Measurements from ENCODE around the gene SEMA5A. TPM values are rescaled to one million over a fixed set of nuclear protein-coding genes. Genes with fewer than 3 reads are reported as not detected.

The SEMA5A gene
- total RNA-seq, 1 experiment from 2014 or later: 0.15 TPM

GRCh38 chr5:9067154-9067553 is 478.7 kb downstream of the SEMA5A start:
- Histone ChIP-seq H3K4me1 (ENCODE audit: control insufficient read depth, insufficient read depth, low read length) (no peaks in the 10 kb centered on the region), H3K4me3 (ENCODE audit: low read depth in 2 of 2, low read length in 2 of 2) (no peak overlapping the region), H3K36me3 (ENCODE audit: control insufficient read depth, insufficient read depth, low read length) (no peaks in the 10 kb centered on the region), H3K27ac (ENCODE audit: low read length) (no peak overlapping the region), H3K27me3 (ENCODE audit: control insufficient read depth, insufficient read depth, low read length) (no peaks in the 10 kb centered on the region), H3K9me3 (ENCODE audit: control insufficient read depth, insufficient read depth, low read depth, low read length) (no peaks in the 10 kb centered on the region)
- DNase-seq (ENCODE audit: low read depth, low spot score): no peak
- no TSS peak for BruUV-seq (replicated peaks)
- in situ Hi-C loops (cut with HindIII; ENCODE audit: low pct_unique_long_range_greater_than_20kb, low sequenced_read_pairs): no loop called here
- no peak for TF ChIP-seq SIN3A (IDR thresholded peaks at IDR 0.05; ENCODE audit: borderline replicate concordance, insufficient read depth, low read depth, low read length)
- no peak for TF ChIP-seq POLR2AphosphoS5 (IDR thresholded peaks at IDR 0.05; ENCODE audit: low read depth, low read length)
- TF ChIP-seq CTCF (IDR thresholded peaks at IDR 0.05): no peak
- TF ChIP-seq REST (IDR thresholded peaks at IDR 0.05; ENCODE audit: insufficient read depth in 1 of 2, low read depth in 2 of 2, low read length in 1 of 2): no peak
- TF ChIP-seq TCF7L2 (IDR thresholded peaks at IDR 0.05; ENCODE audit: low read depth, low read length): no peak
- no peak for ATAC-seq
- POLR2A ChIA-PET: no interaction called here
- intact Hi-C loops (cut with micrococcal nuclease; ENCODE audit: unreplicated experiment): no loop called here
- CTCF ChIA-PET: no interaction called here

- TF ChIP-seq CTCF (IDR thresholded peaks at IDR 0.05) (no peak), SIN3A (IDR thresholded peaks at IDR 0.05; ENCODE audit: borderline replicate concordance, insufficient read depth, low read depth, low read length) (no peak), POLR2AphosphoS5 (IDR thresholded peaks at IDR 0.05; ENCODE audit: low read depth, low read length) (no peak), TCF7L2 (IDR thresholded peaks at IDR 0.05; ENCODE audit: low read depth, low read length) (no peak), REST (IDR thresholded peaks at IDR 0.05; ENCODE audit: insufficient read depth in 1 of 2, low read depth in 2 of 2, low read length in 1 of 2) (no peak)
- H3K27me3 ChIP-seq (ENCODE audit: control insufficient read depth, insufficient read depth, low read length): no peaks in the 10 kb centered on the region
- in situ Hi-C loops (cut with HindIII; ENCODE audit: low pct_unique_long_range_greater_than_20kb, low sequenced_read_pairs): no loop called here
- DNase-seq (ENCODE audit: low read depth, low spot score) (no peak), ATAC-seq (no peak)
- no peaks in the 10 kb centered on the region for H3K4me1 ChIP-seq (ENCODE audit: control insufficient read depth, insufficient read depth, low read length)
- intact Hi-C loops (cut with micrococcal nuclease; ENCODE audit: unreplicated experiment): no loop called here
- H3K4me3 ChIP-seq (ENCODE audit: low read depth in 2 of 2, low read length in 2 of 2): no peak overlapping the region
- no peaks in the 10 kb centered on the region for H3K36me3 ChIP-seq (ENCODE audit: control insufficient read depth, insufficient read depth, low read length)
- CTCF ChIA-PET: no interaction called here
- BruUV-seq (replicated peaks): no TSS peak
- POLR2A ChIA-PET: no interaction called here
- H3K9me3 ChIP-seq (ENCODE audit: control insufficient read depth, insufficient read depth, low read depth, low read length): no peaks in the 10 kb centered on the region
- no peak overlapping the region for H3K27ac ChIP-seq (ENCODE audit: low read length)
Observed at GRCh38 chr5:9066349-9066748, 479.5 kb downstream of the SEMA5A start.
